Activated T-cell treated with anti-CD3 and anti-CD28 coated beads, Interleukin-2, amount 50 U/mL, for 24 hours (primary cell): ENCODE data around the gene STK38.
"Not testable (repeated sequence)": the region's sequence is repeated elsewhere in the genome, so short reads cannot be mapped to it uniquely, and the experiment has no call there.

Experiments
- DNase-seq: peaks from one replicate; pipeline ENCODE4 v3.0.0-alpha.2; 2020
- H3K27ac Mint-ChIP-seq: 2 replicates; pipeline ENCODE4 v1.8.0; 2020; ENCODE audit warnings: mild to moderate bottlenecking, mixed read lengths
- H3K27me3 Mint-ChIP-seq: 2 replicates; pipeline ENCODE4 v1.8.0; 2020; ENCODE audit warnings: mixed read lengths
- H3K36me3 Mint-ChIP-seq: 2 replicates; pipeline ENCODE4 v1.8.0; 2020; ENCODE audit warnings: low read depth, mixed read lengths
- H3K4me1 Mint-ChIP-seq: 2 replicates; pipeline ENCODE4 v1.8.0; 2020; ENCODE audit warnings: low read depth, mixed read lengths
- H3K4me3 Mint-ChIP-seq: 2 replicates; pipeline ENCODE4 v1.8.0; 2020; ENCODE audit warnings: mild to moderate bottlenecking, moderate library complexity, mixed read lengths
- H3K9me3 Mint-ChIP-seq: 2 replicates; pipeline ENCODE4 v1.8.0; 2020; ENCODE audit warnings: mixed read lengths

STK38 gene

DNA sequence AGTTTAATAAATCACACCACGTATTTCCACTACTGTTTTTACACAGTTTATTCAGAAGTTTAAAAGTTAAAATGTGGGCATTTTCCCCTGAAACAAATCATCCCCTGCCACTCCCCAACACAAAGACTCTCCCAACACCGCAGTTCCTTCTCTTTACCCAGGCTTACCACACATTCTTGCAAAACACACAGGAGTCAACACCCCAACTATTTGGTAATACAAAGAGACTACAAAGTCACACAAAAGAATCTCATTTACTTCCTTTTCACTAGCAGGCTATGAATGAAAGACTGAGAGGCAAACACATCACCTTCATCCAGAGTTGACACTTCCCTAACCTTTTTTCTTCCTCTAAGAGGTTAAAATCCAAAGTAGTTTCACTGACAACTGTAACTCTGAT, 53.4 kb downstream of the STK38 start:
- peak overlapping the region; percentile 76 for H3K27ac Mint-ChIP-seq
- DNase-seq: no peak
- no peaks in the 10 kb centered on the region for H3K27me3 Mint-ChIP-seq
- no peaks in the 10 kb centered on the region for H3K9me3 Mint-ChIP-seq
- H3K36me3 Mint-ChIP-seq: peaks cover 90% of the 10 kb centered on the region
- H3K4me1 Mint-ChIP-seq: peaks cover 44% of the 10 kb centered on the region
- no peak overlapping the region for H3K4me3 Mint-ChIP-seq

DNA sequence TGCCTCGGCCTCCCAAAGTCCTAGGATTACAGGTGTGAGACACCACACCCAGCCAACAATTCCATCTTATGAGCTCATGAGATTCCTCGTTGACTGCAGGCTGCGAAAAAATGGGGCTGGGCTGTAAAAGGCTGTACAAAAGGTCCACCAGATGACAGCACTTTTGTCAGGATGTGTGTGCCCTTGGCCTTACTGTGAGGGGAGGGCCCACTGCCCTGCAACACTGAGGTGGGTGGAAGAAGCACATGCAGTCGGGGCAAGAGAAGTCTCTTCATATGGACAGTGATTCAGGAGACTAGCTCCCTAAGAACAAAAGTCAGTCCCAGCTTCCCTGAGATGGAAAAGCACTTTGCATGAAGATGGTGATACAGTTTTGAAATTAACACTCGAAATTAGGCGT, 54.0 kb downstream of the STK38 start:
- Mint-ChIP-seq H3K9me3 (no peaks in the 10 kb centered on the region), H3K27me3 (no peaks in the 10 kb centered on the region), H3K36me3 (peaks cover 91% of the 10 kb centered on the region), H3K4me3 (no peak overlapping the region), H3K27ac (peak overlapping the region; percentile 76), H3K4me1 (peaks cover 44% of the 10 kb centered on the region)
- no peak for DNase-seq

DNA sequence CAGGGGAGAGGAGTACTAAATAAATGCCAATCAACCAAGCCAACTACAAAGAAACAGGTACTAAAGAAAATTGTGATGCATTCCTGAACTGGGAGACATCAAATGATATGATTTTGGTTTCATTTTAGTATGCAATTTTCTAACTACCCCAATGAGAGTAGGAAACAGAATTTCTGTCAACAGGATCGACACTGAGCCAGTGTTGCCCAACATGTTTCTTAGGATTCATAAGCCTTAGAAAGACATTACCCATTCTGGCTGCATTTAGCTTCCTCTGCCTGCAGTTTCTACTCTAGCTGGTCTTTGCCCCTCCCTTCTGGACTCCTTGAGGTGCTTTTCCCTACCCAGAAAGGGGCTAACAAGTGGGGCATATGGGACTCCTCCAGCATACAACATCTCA, 54.7 kb downstream of the STK38 start:
- DNase-seq: no peak
- Mint-ChIP-seq H3K4me3 (no peak overlapping the region), H3K36me3 (peaks cover 91% of the 10 kb centered on the region), H3K27ac (peak overlapping the region; percentile 73), H3K9me3 (no peaks in the 10 kb centered on the region), H3K4me1 (peaks cover 44% of the 10 kb centered on the region), H3K27me3 (no peaks in the 10 kb centered on the region)

DNA sequence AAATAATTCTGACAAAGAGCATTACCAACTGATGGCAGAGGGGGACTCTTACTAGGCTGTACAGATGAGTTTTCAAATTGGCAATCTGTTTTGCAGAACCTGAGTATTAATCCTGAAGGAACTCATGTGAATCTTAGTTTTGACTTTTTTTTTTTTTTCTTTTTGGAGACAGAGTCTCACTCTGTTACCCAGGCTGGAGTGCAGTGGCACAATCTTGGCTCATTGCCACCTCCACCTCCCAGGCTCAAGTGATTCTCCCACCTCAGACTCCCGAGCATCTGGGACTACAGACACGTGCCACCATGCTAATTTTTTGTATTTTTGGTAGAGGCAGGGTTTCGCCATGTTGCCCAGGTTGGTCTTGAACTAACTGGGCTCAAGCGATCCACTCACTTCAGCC, 55.2 kb downstream of the STK38 start:
- Mint-ChIP-seq H3K9me3 (no peaks in the 10 kb centered on the region), H3K36me3 (peaks cover 91% of the 10 kb centered on the region), H3K4me1 (peaks cover 41% of the 10 kb centered on the region), H3K4me3 (no peak overlapping the region), H3K27me3 (no peaks in the 10 kb centered on the region), H3K27ac (peak overlapping the region; percentile 73)
- no peak for DNase-seq

DNA sequence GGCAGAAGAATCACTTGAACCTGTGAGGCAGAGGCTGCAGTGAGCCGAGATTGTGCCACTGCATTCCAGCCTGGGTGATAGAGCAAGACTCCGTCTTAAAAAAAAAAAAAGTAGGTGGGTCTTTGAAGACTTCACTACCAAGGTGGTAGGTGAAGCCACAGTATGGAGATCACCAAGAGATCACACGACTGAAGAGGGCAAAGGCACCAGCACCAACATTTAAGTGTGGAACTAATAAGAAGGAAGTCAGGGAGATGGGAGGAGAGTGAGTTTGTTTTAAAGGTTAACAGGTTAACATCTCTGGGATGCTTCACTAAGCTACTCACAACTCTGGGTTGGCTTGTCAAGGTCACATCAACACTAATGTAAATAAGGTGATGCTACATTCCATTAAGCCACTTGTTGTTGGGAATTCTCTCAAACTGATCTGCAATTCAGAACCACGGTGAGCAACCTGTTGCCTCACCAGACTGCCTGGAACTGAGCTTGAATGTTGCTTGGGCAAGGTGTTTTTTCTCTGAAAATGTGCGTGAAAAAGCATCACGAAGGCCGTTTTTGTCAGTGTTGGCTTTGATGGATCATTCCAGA, 55.8 kb downstream of the STK38 start:
- peaks cover 37% of the 10 kb centered on the region for H3K4me1 Mint-ChIP-seq
- no peaks in the 10 kb centered on the region for H3K9me3 Mint-ChIP-seq
- H3K27me3 Mint-ChIP-seq: no peaks in the 10 kb centered on the region
- peaks cover 91% of the 10 kb centered on the region for H3K36me3 Mint-ChIP-seq
- peak overlapping the region; percentile 35 for H3K27ac Mint-ChIP-seq
- H3K4me3 Mint-ChIP-seq: no peak overlapping the region
- DNase-seq: no peak

DNA sequence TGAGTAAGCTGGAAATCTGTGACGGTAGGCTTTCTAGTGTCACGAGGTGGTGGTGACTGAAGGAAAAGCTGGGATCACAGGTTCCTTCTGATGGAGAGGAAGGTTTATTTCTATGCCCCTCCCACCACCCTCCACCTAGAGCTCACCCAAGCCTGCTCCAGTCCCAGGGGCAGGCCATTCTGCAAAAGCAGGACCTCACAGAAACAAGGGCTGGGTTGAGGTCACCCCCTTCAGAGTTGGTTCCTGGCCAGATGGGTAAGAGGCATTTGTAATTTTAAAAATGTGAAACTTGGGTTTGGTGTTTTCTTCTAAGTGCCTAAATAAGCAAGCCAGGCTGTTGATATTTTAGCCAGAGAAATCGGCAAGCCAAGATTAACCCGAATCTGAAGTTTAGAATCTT, 57.9 kb downstream of the STK38 start:
- no peak for DNase-seq
- Mint-ChIP-seq H3K27ac (peak overlapping the region; percentile 39), H3K4me3 (no peak overlapping the region), H3K36me3 (peaks cover 91% of the 10 kb centered on the region), H3K4me1 (peaks cover 21% of the 10 kb centered on the region), H3K9me3 (no peaks in the 10 kb centered on the region), H3K27me3 (no peaks in the 10 kb centered on the region)

DNA sequence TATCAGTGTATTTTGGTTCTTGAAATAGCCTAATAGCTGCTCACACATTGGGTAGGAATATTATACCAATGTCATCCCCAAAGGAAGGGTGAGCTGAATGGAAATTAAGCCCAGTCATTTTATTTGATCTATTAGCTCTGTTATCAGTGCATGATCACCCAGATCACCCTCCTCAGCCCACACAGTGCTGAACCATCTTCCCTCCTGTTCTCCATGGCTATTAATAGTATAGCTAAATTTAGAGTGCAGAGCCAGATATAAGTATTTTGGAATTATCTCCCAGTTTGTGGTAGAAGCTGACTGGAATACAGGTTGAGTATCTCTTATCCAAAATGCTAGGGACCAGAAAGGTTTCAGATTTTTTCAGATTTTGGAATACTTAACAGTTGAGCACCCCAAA, 59.1 kb downstream of the STK38 start:
- no peak for DNase-seq
- H3K27me3 Mint-ChIP-seq: no peaks in the 10 kb centered on the region
- peaks cover 10% of the 10 kb centered on the region for H3K4me1 Mint-ChIP-seq
- H3K27ac Mint-ChIP-seq: peak overlapping the region; percentile 11
- H3K36me3 Mint-ChIP-seq: peaks cover 91% of the 10 kb centered on the region
- no peak overlapping the region for H3K4me3 Mint-ChIP-seq
- H3K9me3 Mint-ChIP-seq: no peaks in the 10 kb centered on the region

DNA sequence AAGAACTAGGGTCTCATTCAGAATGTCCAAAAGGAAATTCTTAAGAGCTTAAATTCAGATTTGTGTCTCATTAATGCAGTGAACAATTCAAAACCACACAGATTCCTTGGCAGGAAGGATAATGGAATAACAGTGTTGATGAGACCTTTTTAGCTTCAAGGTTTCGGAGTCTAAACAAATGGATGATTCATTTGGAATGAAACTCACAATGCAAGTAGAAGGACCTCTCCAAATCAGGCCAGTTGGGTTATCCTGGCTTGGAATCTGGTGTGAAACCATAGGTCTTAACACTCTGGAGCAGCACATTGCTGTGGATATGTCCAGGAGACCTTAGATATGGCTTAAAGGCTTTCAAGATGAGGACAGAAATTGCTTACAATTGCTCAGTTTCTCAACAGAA, 59.6 kb downstream of the STK38 start:
- Mint-ChIP-seq H3K9me3 (no peaks in the 10 kb centered on the region), H3K27me3 (no peaks in the 10 kb centered on the region), H3K36me3 (peaks cover 90% of the 10 kb centered on the region), H3K4me3 (no peak overlapping the region), H3K27ac (peak overlapping the region; percentile 11), H3K4me1 (peaks cover 7% of the 10 kb centered on the region)
- DNase-seq: no peak

DNA sequence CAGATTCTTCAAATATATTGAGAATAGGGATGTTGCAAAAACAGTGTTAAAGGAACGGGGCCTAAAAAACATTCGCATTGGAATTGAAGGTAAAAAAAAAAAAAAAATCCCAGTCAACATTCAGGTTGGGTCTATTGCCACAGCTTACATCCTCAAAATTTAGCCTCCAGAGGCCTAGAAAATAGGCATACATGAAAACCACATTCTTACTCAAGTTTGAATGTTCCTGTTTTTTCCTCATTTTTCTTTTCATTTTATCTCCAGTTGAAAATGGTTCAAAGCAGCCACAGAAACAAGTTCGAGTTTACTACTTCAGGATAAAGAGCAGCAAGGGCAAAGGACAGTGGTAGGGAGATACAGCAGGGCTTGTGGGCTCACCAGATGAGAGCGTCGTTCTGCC, 62.5 kb downstream of the STK38 start:
- H3K4me3 Mint-ChIP-seq: no peak overlapping the region
- H3K27ac Mint-ChIP-seq: no peak overlapping the region
- no peak for DNase-seq
- H3K36me3 Mint-ChIP-seq: peaks cover 97% of the 10 kb centered on the region
- no peaks in the 10 kb centered on the region for H3K4me1 Mint-ChIP-seq
- H3K27me3 Mint-ChIP-seq: no peaks in the 10 kb centered on the region
- H3K9me3 Mint-ChIP-seq: no peaks in the 10 kb centered on the region

DNA sequence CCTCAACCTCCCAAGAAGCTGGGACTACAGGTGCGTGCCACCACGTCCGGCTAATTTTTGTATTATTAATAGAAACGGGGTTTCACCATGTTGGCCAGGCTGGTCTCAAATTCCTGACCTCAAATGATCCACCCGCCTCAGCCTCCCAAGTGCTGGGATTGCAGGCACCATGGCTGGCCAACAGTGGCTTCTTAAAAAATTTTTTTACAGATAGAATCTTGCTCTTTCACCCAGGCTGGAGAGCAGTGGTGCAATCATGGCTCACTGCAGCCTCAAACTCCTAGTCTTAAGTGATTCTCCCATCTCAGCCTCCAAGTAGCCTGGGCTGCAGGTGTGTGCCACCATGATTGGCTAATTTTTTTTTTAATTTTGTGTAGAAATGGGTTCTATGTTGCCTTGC, 64.0 kb downstream of the STK38 start:
- DNase-seq, H3K4me1 Mint-ChIP-seq, H3K27me3 Mint-ChIP-seq, H3K9me3 Mint-ChIP-seq, H3K27ac Mint-ChIP-seq, H3K4me3 Mint-ChIP-seq: not testable (repeated sequence)
- H3K36me3 Mint-ChIP-seq: peaks cover 96% of the 10 kb centered on the region

DNA sequence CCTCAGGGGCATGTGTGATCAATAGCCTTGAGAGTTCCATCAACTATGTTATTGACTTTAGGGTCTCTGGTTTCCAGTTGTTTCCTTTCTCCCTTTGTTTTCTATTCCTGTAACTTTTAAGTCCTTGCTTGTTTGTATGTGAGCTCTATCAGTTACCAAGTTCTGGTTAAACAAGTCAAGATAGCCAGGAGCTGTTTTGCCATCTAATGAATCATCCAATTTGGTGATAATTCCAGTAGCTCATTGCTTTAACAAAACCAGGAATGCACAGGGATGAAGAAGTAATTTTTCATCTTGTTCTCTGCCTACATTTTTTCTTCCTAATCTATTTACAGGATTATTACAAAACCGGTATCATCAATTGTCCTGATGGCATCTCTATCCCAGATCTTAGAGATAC, 68.0 kb downstream of the STK38 start:
- H3K4me1 Mint-ChIP-seq: peaks cover 12% of the 10 kb centered on the region
- no peaks in the 10 kb centered on the region for H3K9me3 Mint-ChIP-seq
- peak overlapping the region; percentile 20 for H3K27ac Mint-ChIP-seq
- no peak overlapping the region for H3K4me3 Mint-ChIP-seq
- DNase-seq: no peak
- peaks cover 84% of the 10 kb centered on the region for H3K36me3 Mint-ChIP-seq
- H3K27me3 Mint-ChIP-seq: no peaks in the 10 kb centered on the region

DNA sequence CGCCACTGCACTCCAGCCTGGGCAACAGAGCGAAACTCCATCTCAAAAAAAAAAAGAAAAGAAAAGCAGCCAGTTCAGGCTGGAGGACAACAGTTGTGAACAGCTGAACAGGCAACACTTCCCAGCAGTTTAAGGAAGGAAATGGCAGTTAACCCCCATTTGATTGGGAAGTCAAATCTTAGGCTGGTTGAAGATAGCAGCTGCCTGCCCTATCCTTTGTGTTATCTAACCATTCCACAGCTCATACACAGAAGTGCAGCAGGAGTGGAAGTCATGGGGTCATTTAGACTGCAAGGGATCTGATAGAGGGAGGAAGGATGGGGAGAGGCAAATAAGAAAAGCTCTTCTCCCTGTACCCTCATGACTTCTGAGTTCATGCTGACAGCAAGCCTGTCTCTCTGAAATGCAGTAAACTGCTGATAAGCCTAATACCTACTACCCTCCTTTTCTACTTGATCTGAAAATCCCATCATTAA, 69.2 kb downstream of the STK38 start:
- no peak for DNase-seq
- peaks cover 79% of the 10 kb centered on the region for H3K36me3 Mint-ChIP-seq
- no peaks in the 10 kb centered on the region for H3K9me3 Mint-ChIP-seq
- peak overlapping the region; percentile 20 for H3K27ac Mint-ChIP-seq
- H3K27me3 Mint-ChIP-seq: no peaks in the 10 kb centered on the region
- H3K4me1 Mint-ChIP-seq: peaks cover 13% of the 10 kb centered on the region
- no peak overlapping the region for H3K4me3 Mint-ChIP-seq

DNA sequence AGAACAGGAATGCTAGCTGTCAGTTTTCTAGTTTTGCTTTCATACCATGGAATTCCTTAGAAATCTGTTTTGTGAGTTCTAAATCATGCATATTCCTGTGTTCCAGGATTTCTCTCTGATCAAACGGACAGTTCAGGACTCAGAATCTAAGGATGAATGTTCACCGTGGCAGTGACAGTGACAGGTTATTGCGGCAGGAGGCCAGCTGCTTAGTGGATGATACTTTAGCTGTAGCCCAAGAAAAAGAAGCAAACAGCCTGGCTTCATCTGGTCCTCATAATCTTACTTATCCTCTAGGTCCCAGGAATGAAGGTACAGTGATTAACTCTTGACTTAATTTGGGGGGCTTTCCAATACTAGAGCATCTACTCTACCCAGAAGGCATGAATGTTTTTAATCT, 77.3 kb downstream of the STK38 start:
- Mint-ChIP-seq H3K9me3 (no peaks in the 10 kb centered on the region), H3K27me3 (no peaks in the 10 kb centered on the region), H3K4me3 (no peak overlapping the region), H3K27ac (peak overlapping the region; percentile 44), H3K36me3 (peaks cover 57% of the 10 kb centered on the region), H3K4me1 (peaks cover 12% of the 10 kb centered on the region)
- no peak for DNase-seq

DNA sequence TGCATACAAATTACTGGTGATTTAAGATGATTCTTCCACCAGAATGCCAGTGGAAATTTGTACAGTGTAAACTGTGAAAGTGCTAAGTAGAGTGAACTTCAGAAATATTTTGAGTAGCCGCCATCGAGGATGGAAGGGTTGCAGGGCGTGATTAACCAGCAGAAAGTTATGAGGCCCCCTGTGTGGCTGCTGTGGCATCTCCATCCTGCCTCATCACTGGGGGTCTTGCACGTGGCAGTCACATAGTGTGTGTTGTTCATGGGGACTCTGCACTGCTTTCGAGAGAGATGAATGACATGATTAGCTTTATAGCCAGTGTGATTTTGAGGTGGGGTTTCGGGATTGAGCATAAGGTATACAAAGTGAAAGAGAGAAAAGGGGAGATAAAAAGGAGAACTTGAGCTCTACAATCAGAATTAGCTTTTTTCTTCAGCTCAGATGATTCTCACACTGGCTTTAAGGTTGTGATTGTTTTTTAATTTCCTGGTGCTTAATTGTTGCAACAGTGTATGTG, 78.1 kb downstream of the STK38 start:
- peak overlapping the region; percentile 15 for H3K27ac Mint-ChIP-seq
- H3K9me3 Mint-ChIP-seq: no peaks in the 10 kb centered on the region
- H3K4me3 Mint-ChIP-seq: no peak overlapping the region
- no peak for DNase-seq
- peaks cover 20% of the 10 kb centered on the region for H3K4me1 Mint-ChIP-seq
- H3K36me3 Mint-ChIP-seq: peaks cover 51% of the 10 kb centered on the region
- H3K27me3 Mint-ChIP-seq: no peaks in the 10 kb centered on the region

DNA sequence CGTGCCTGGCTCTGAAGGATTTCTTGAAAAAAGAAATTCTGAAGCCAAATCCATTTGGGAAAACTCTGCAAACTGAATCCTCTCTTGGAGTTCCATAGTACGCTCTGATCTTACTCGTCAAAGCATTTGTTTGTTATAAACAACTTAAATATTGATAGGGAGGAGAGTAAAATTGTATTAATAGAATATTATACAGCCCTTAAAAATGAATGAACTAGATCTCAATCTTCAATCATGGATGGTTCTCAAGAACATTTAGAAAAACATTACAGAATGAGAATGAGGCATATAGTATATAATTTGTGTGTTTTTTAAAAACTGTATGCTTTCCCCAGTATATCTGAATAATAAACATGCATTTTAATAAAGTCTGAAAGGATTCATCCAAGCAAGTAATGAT, 79.7 kb downstream of the STK38 start:
- DNase-seq: no peak
- Mint-ChIP-seq H3K9me3 (no peaks in the 10 kb centered on the region), H3K4me3 (no peak overlapping the region), H3K27ac (no peak overlapping the region), H3K4me1 (peaks cover 28% of the 10 kb centered on the region), H3K36me3 (peaks cover 48% of the 10 kb centered on the region), H3K27me3 (no peaks in the 10 kb centered on the region)

DNA sequence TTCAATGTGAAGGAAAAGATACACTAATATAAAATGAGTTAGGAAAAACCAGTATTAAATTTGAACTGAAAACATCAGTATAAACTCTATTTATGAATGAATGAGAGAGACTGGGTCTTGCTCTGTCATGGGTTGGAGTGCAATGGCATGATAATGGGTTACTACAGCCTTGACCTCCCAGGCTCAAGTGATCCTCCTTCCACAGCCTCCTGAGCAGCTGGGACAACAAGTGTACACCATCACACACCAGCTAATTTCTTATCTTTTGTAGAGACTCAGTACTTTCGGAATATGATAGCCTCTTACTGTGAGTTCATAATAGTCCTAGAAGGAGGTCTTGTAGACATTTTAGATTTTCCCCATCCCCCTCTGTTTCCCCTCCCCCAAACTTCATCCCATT, 83.0 kb downstream of the STK38 start:
- Mint-ChIP-seq H3K4me1 (peaks cover 46% of the 10 kb centered on the region), H3K36me3 (peaks cover 35% of the 10 kb centered on the region), H3K4me3 (no peak overlapping the region), H3K9me3 (no peaks in the 10 kb centered on the region), H3K27ac (peak overlapping the region; percentile 11), H3K27me3 (no peaks in the 10 kb centered on the region)
- DNase-seq: no peak
